ENCODE data around the gene PHEX.

Gene PHEX

GRCh38 chrX:22032084-22032483 lies at the start of gene PHEX:
Gene PHEX, plus strand, starts transcription at chrX:22032325. Its CDS starts 681 bp downstream, at chrX:22033006.
- no peak for DNase-seq

GRCh38 chrX:21985332-21985777 lies 46.8 kb upstream of the PHEX start:
- DNase-seq: peak; percentile 51

- DNase-seq: no peak
These were observed 45.5 kb upstream of the PHEX start for GRCh38 chrX:21986596-21986995.

GRCh38 chrX:21989384-21989783 lies 42.7 kb upstream of the PHEX start:
- no peak for DNase-seq

GRCh38 chrX:21990832-21991231 lies 41.3 kb upstream of the PHEX start:
- DNase-seq: no peak

GRCh38 chrX:21991504-21991903 lies 40.6 kb upstream of the PHEX start:
- DNase-seq: no peak

GRCh38 chrX:21993265-21993664 lies 38.9 kb upstream of the PHEX start:
- DNase-seq: no peak

GRCh38 chrX:21996872-21997455 lies 35.2 kb upstream of the PHEX start:
- no peak for DNase-seq

GRCh38 chrX:21998037-21998436 lies 34.1 kb upstream of the PHEX start:
- no peak for DNase-seq

GRCh38 chrX:22004866-22005265 lies 27.3 kb upstream of the PHEX start:
- DNase-seq: no peak

GRCh38 chrX:22012051-22012450 lies 20.1 kb upstream of the PHEX start:
- no peak for DNase-seq

- DNase-seq: no peak
These were observed 19.2 kb upstream of the PHEX start for GRCh38 chrX:22012931-22013330.

GRCh38 chrX:22015139-22015750 lies 16.9 kb upstream of the PHEX start:
- DNase-seq: no peak

- no peak for DNase-seq
These were observed 10.3 kb upstream of the PHEX start for GRCh38 chrX:22021751-22022324.

GRCh38 chrX:22024577-22024976 lies 7.5 kb upstream of the PHEX start:
- DNase-seq: no peak

GRCh38 chrX:22025751-22026150 lies 6.4 kb upstream of the PHEX start:
- DNase-seq: no peak

GRCh38 chrX:22026731-22027130 lies 5.4 kb upstream of the PHEX start:
- no peak for DNase-seq

- DNase-seq: no peak
These were observed 381 bp downstream of the PHEX start for GRCh38 chrX:22032506-22032905.

- peak; percentile 11 for DNase-seq
These were observed 1.7 kb downstream of the PHEX start for GRCh38 chrX:22033818-22034217.

- no peak for DNase-seq
These were observed 3.1 kb downstream of the PHEX start for GRCh38 chrX:22035236-22035635.

GRCh38 chrX:22037225-22037624 lies 5.1 kb downstream of the PHEX start:
- no peak for DNase-seq

- no peak for DNase-seq
These were observed 5.9 kb downstream of the PHEX start for GRCh38 chrX:22037911-22038537.

- no peak for DNase-seq
These were observed 7.4 kb downstream of the PHEX start for GRCh38 chrX:22039541-22039940.

- DNase-seq: no peak
These were observed 8.1 kb downstream of the PHEX start for GRCh38 chrX:22040184-22040583.

Data from NCI-H1105 treated with DMSO at 0.1 percent for 48 hours (cell line).